Loucy (cell line): Measurements from ENCODE around the gene EARS2.

Source experiments
- H2AFZ ChIP-seq: fragments of 200-600 bp; sonication (generic); 2 replicates; pipeline ENCODE4 v1.6.0; 2016; ENCODE audit warnings: antibody characterized with exemption, mild to moderate bottlenecking, low read length, moderate library complexity
- H3F3A ChIP-seq: fragments of 200-600 bp; 2 replicates; pipeline ENCODE4 v1.6.0; 2016; ENCODE audit warnings: antibody characterized with exemption, low read depth, mild to moderate bottlenecking
- H3K27me3 ChIP-seq: fragments of 200-600 bp; sonication (generic); 2 replicates; pipeline ENCODE4 v1.6.1; 2014; ENCODE audit warnings: low read length, mild to moderate bottlenecking; ENCODE audit not compliant: insufficient read depth, poor library complexity, severe bottlenecking
- H3K36me3 ChIP-seq: fragments of 200-600 bp; sonication (generic); 2 replicates; pipeline ENCODE4 v1.6.1; 2016; ENCODE audit warnings: low read length; ENCODE audit not compliant: insufficient read depth
- H3K4me1 ChIP-seq: fragments of 200-600 bp; sonication (generic); 2 replicates; pipeline ENCODE4 v1.5.1; 2014; ENCODE audit warnings: low read length, mild to moderate bottlenecking; ENCODE audit not compliant: insufficient read depth, poor library complexity, severe bottlenecking
- H3K4me2 ChIP-seq: fragments of 200-600 bp; sonication (generic); 2 replicates; pipeline ENCODE4 v1.6.0; 2014; ENCODE audit warnings: antibody characterized with exemption, low read length, low read depth, mild to moderate bottlenecking; ENCODE audit not compliant: poor library complexity, severe bottlenecking
- H3K4me3 ChIP-seq: fragments of 200-600 bp; sonication (generic); 2 replicates; pipeline ENCODE4 v1.5.1; 2014; ENCODE audit warnings: low read length, mild to moderate bottlenecking, mixed read lengths; ENCODE audit not compliant: poor library complexity, severe bottlenecking
- H3K79me2 ChIP-seq: fragments of 200-600 bp; sonication (generic); 2 replicates; pipeline ENCODE4 v1.6.1; 2014; ENCODE audit warnings: low read length; ENCODE audit not compliant: insufficient read depth
- H3K9ac ChIP-seq: fragments of 200-600 bp; sonication (generic); 2 replicates; pipeline ENCODE4 v1.6.0; 2014; ENCODE audit warnings: mild to moderate bottlenecking, low read depth, low read length, moderate library complexity; ENCODE audit not compliant: poor library complexity, severe bottlenecking
- H3K9me2 ChIP-seq: fragments of 200-600 bp; sonication (generic); replicated peaks from 2 replicates; pipeline ENCODE4 v1.6.1; 2016; ENCODE audit warnings: low read depth, low read length, mixed read lengths
- H3K9me3 ChIP-seq: fragments of 200-600 bp; sonication (generic); 2 replicates; pipeline ENCODE4 v1.6.1; 2014; ENCODE audit warnings: mild to moderate bottlenecking, antibody characterized with exemption, low read length, low read depth; ENCODE audit not compliant: insufficient read depth
- H4K20me1 ChIP-seq: fragments of 200-600 bp; sonication (generic); 2 replicates; pipeline ENCODE4 v1.6.0; 2014; ENCODE audit warnings: antibody characterized with exemption, low read length, mild to moderate bottlenecking; ENCODE audit not compliant: insufficient read depth, poor library complexity, severe bottlenecking
- EZH2phosphoT487 ChIP-seq: fragments of 200-600 bp; IDR thresholded peaks from 2 replicates; pipeline ENCODE4 v1.6.1; 2018; ENCODE audit warnings: antibody characterized with exemption, mild to moderate bottlenecking, moderate library complexity, borderline replicate concordance
- TF ChIP-seq, protein P1 (sequence below): fragments of 200-600 bp; sonication (generic); conservative IDR thresholded peaks from 2 replicates; pipeline ENCODE4 v1.5.1; 2014; ENCODE audit warnings: mild to moderate bottlenecking, antibody characterized with exemption, low read length

The EARS2 gene

GRCh38 chr16:23595246-23595950, 38.2 kb upstream of the EARS2 start:
- H3K79me2 ChIP-seq: peaks cover 54% of the 10 kb centered on the region
- peak overlapping the region; percentile 69; the same call in 1 of the 2 replicates for H2AFZ ChIP-seq
- no peaks in the 10 kb centered on the region for H3F3A ChIP-seq
- H3K9me3 ChIP-seq: no peaks in the 10 kb centered on the region
- peak overlapping the region; percentile 92 for H3K9ac ChIP-seq
- no peaks in the 10 kb centered on the region for H3K27me3 ChIP-seq
- H3K36me3 ChIP-seq: peaks cover 20% of the 10 kb centered on the region; the same call in 1 of the 2 replicates
- peak overlapping the region; percentile 100 for H3K4me2 ChIP-seq
- peak overlapping the region; percentile 96 for H3K4me3 ChIP-seq
- no peaks in the 10 kb centered on the region for H3K9me2 ChIP-seq
- peaks cover 9% of the 10 kb centered on the region for H3K4me1 ChIP-seq
- H4K20me1 ChIP-seq: peaks cover 41% of the 10 kb centered on the region
- TF ChIP-seq, protein P1, sequence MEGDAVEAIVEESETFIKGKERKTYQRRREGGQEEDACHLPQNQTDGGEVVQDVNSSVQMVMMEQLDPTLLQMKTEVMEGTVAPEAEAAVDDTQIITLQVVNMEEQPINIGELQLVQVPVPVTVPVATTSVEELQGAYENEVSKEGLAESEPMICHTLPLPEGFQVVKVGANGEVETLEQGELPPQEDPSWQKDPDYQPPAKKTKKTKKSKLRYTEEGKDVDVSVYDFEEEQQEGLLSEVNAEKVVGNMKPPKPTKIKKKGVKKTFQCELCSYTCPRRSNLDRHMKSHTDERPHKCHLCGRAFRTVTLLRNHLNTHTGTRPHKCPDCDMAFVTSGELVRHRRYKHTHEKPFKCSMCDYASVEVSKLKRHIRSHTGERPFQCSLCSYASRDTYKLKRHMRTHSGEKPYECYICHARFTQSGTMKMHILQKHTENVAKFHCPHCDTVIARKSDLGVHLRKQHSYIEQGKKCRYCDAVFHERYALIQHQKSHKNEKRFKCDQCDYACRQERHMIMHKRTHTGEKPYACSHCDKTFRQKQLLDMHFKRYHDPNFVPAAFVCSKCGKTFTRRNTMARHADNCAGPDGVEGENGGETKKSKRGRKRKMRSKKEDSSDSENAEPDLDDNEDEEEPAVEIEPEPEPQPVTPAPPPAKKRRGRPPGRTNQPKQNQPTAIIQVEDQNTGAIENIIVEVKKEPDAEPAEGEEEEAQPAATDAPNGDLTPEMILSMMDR: no peak
- TF ChIP-seq EZH2phosphoT487: no peak

GRCh38 chr16:23594186-23594585, 37.0 kb upstream of the EARS2 start:
- H3F3A ChIP-seq: no peaks in the 10 kb centered on the region
- H2AFZ ChIP-seq: no peak overlapping the region
- peak overlapping the region; percentile 100 for H3K4me2 ChIP-seq
- H4K20me1 ChIP-seq: peaks cover 41% of the 10 kb centered on the region
- no peaks in the 10 kb centered on the region for H3K9me3 ChIP-seq
- no peaks in the 10 kb centered on the region for H3K9me2 ChIP-seq
- H3K4me1 ChIP-seq: peaks cover 9% of the 10 kb centered on the region
- peak overlapping the region; percentile 92 for H3K9ac ChIP-seq
- no peak for TF ChIP-seq EZH2phosphoT487
- TF ChIP-seq, protein P1: no peak
- H3K27me3 ChIP-seq: no peaks in the 10 kb centered on the region
- peaks cover 31% of the 10 kb centered on the region; the same call in 1 of the 2 replicates for H3K36me3 ChIP-seq
- H3K79me2 ChIP-seq: peaks cover 62% of the 10 kb centered on the region
- H3K4me3 ChIP-seq: peak overlapping the region; percentile 96

DNA sequence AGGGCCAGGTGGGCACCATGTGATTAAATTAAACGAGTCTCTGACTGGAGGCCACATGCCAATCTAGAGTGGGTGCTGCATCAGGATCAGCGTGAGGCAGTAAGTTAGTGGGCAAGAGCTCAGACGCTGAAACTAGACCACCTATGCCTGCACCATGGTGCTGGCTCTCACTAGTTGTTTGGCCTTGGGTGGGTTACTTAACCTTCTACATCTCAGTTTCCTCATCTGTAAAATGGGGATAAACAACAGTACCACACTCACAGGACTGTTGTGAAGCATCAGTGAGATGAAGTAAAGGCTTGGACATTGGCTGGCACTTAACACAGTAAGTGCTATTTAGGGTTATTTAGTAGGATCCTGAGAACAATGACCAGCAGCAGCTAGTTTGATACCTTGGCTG, 33.0 kb upstream of the EARS2 start:
- H3K4me2 ChIP-seq: no peak overlapping the region
- H3K79me2 ChIP-seq: peaks cover 56% of the 10 kb centered on the region
- peaks cover 3% of the 10 kb centered on the region for H3K4me1 ChIP-seq
- no peaks in the 10 kb centered on the region for H3F3A ChIP-seq
- no peaks in the 10 kb centered on the region for H3K27me3 ChIP-seq
- no peaks in the 10 kb centered on the region for H3K9me3 ChIP-seq
- H3K4me3 ChIP-seq: no peak overlapping the region
- no peaks in the 10 kb centered on the region for H3K9me2 ChIP-seq
- peaks cover 56% of the 10 kb centered on the region; the same call in 1 of the 2 replicates for H3K36me3 ChIP-seq
- no peak overlapping the region for H2AFZ ChIP-seq
- H4K20me1 ChIP-seq: peaks cover 36% of the 10 kb centered on the region
- no peak overlapping the region for H3K9ac ChIP-seq
- TF ChIP-seq EZH2phosphoT487: no peak
- TF ChIP-seq, protein P1: no peak
